Neural cell (in vitro differentiated cells): Measurements from ENCODE around the gene DDC. TPM values are rescaled to one million over a fixed set of nuclear protein-coding genes. Genes with fewer than 3 reads are reported as not detected.
"Not testable (repeated sequence)": the region's sequence is repeated elsewhere in the genome, so short reads cannot be mapped to it uniquely, and the experiment has no call there.

Source experiments
- H2AFZ ChIP-seq: fragments of 200-600, 300-800 bp; sonication (generic), shearing (Covaris generic); 2 replicates; pipeline ENCODE4 v1.6.0; 2014; ENCODE audit warnings: low read depth, mild to moderate bottlenecking, antibody characterized with exemption, low read length, moderate library complexity
- H3F3A ChIP-seq: fragments of 200-600 bp; shearing (Covaris generic); 2 replicates; pipeline ENCODE4 v1.6.1; 2016; ENCODE audit warnings: mild to moderate bottlenecking, moderate library complexity, mixed read lengths, antibody characterized with exemption, low read length; ENCODE audit not compliant: insufficient read depth, poor library complexity, severe bottlenecking
- H3K27ac ChIP-seq: fragments of 200-600, 300-800 bp; sonication (generic), shearing (Covaris generic); 2 replicates; pipeline ENCODE4 v1.5.1; 2014; ENCODE audit warnings: mild to moderate bottlenecking, low read length, moderate library complexity
- H3K27me3 ChIP-seq: fragments of 300-800, 200-600 bp; sonication (generic), shearing (Covaris generic); 2 replicates; pipeline ENCODE4 v1.6.0; 2014; ENCODE audit warnings: mild to moderate bottlenecking, low read depth, low read length, moderate library complexity; ENCODE audit not compliant: insufficient read depth
- H3K36me3 ChIP-seq: fragments of 300-800, 200-600 bp; sonication (generic), shearing (Covaris generic); 2 replicates; pipeline ENCODE4 v1.5.1; 2014; ENCODE audit warnings: mild to moderate bottlenecking, antibody characterized with exemption, low read length, moderate library complexity; ENCODE audit not compliant: insufficient read depth
- H3K4me2 ChIP-seq: fragments of 300-800, 200-600 bp; sonication (generic), shearing (Covaris generic); 2 replicates; pipeline ENCODE4 v1.6.0; 2014; ENCODE audit warnings: mild to moderate bottlenecking, low read length
- H3K4me3 ChIP-seq: fragments of 300-800, 200-600 bp; sonication (generic), shearing (Covaris generic); 2 replicates; pipeline ENCODE4 v1.5.1; 2014; ENCODE audit warnings: mild to moderate bottlenecking, low read length, moderate library complexity
- H3K79me2 ChIP-seq: fragments of 200-600 bp; shearing (Covaris generic); replicated peaks from 2 replicates; pipeline ENCODE4 v1.6.0; 2014; ENCODE audit warnings: mild to moderate bottlenecking, low read length, moderate library complexity; ENCODE audit not compliant: insufficient read depth
- H3K9ac ChIP-seq: fragments of 300-800, 200-600 bp; sonication (generic), shearing (Covaris generic); 2 replicates; pipeline ENCODE4 v1.6.1; 2016; ENCODE audit warnings: mild to moderate bottlenecking, low read length, mixed read lengths
- H3K9me2 ChIP-seq: fragments of 200-600 bp; shearing (Covaris generic); 2 replicates; pipeline ENCODE4 v1.6.1; 2016; ENCODE audit warnings: mild to moderate bottlenecking, low read length, mixed read lengths; ENCODE audit not compliant: insufficient read depth
- H3K9me3 ChIP-seq: fragments of 200-600, 300-800 bp; sonication (generic), shearing (Covaris generic); 2 replicates; pipeline ENCODE4 v1.6.1; 2016; ENCODE audit warnings: mild to moderate bottlenecking, mixed run types, low read length, moderate library complexity, mixed read lengths
- H4K20me1 ChIP-seq: fragments of 200-600 bp; shearing (Covaris generic); 2 replicates; pipeline ENCODE4 v1.6.1; 2016; ENCODE audit warnings: mild to moderate bottlenecking, mixed run types; ENCODE audit not compliant: insufficient read depth
- EP300 ChIP-seq: fragments of 450-650 bp; conservative IDR thresholded peaks from 2 replicates; pipeline ENCODE4 v1.6.1; 2014; ENCODE audit warnings: antibody characterized with exemption, mild to moderate bottlenecking, moderate library complexity; ENCODE audit not compliant: poor library complexity, severe bottlenecking
- EZH2 ChIP-seq: fragments of 200-600, 300-800 bp; shearing (Covaris generic), sonication (generic); IDR thresholded peaks from 2 replicates; pipeline ENCODE4 v1.6.1; 2014; ENCODE audit warnings: antibody characterized with exemption, low read length, borderline replicate concordance, mild to moderate bottlenecking; ENCODE audit not compliant: insufficient read depth, poor library complexity, severe bottlenecking
- MXI1 ChIP-seq: fragments of 450-650 bp; conservative IDR thresholded peaks from 2 replicates; pipeline ENCODE4 v1.6.1; 2014; ENCODE audit warnings: antibody characterized with exemption, mild to moderate bottlenecking; ENCODE audit not compliant: poor library complexity, severe bottlenecking
- POLR2AphosphoS5 ChIP-seq: IDR thresholded peaks from 2 replicates; pipeline ENCODE4 v1.6.1; 2012
- RAD21 ChIP-seq: fragments of 450-650 bp; conservative IDR thresholded peaks from 2 replicates; pipeline ENCODE4 v1.6.1; 2014; ENCODE audit warnings: antibody characterized with exemption, mild to moderate bottlenecking, moderate library complexity
- REST ChIP-seq: IDR thresholded peaks from 2 replicates; pipeline ENCODE4 v1.6.1; 2012; ENCODE audit warnings: borderline replicate concordance
- SMC3 ChIP-seq: fragments of 450-650 bp; conservative IDR thresholded peaks from 2 replicates; pipeline ENCODE4 v1.6.1; 2014; ENCODE audit warnings: antibody characterized with exemption, mild to moderate bottlenecking, moderate library complexity; ENCODE audit not compliant: poor library complexity
- TAF1 ChIP-seq: IDR thresholded peaks from 2 replicates; pipeline ENCODE4 v1.6.1; 2012; ENCODE audit warnings: low read depth
- polyA plus RNA-seq: library from polyadenylated mRNA; depleted of rRNA; stranded (reverse); fragments of >200 nt; gene quantifications from 2 replicates; pipeline ENCODE4 v1.2.3, GENCODE V29; 2014
- TF ChIP-seq, protein P1 (sequence below): fragments of 450-650 bp; IDR thresholded peaks from 2 replicates; pipeline ENCODE4 v1.5.1; 2014; ENCODE audit warnings: antibody characterized with exemption, mild to moderate bottlenecking, moderate library complexity; ENCODE audit not compliant: poor library complexity, severe bottlenecking

DDC gene
- polyA plus RNA-seq, 1 donor from 2014 or later = 42.9 TPM

DNA sequence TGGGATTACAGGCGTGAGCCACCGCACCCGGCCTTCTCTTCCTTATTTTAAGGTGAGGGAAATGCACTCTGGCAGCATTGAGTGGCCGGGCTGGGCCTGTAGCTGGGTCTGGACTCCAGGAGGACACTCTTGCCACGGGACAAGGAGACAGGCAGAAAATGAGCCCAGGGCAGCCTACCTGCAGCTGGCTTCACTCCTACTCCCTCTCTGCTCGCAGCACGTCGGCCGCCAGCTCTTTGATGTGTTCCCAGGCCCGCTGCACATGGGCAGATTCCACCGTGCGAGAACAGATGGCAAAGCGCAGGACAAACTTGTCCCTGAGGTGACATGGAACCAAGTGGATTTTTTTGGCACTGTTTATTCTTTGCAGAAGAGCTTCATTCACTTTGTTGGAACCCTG, 102.2 kb downstream of the DDC start:
- Histone ChIP-seq H3K36me3 (no peaks in the 10 kb centered on the region), H3K79me2 (no peaks in the 10 kb centered on the region), H3K27ac (no peak overlapping the region), H3K27me3 (no peaks in the 10 kb centered on the region), H4K20me1 (no peaks in the 10 kb centered on the region), H3F3A (no peaks in the 10 kb centered on the region), H3K4me2 (no peak overlapping the region), H2AFZ (no peak overlapping the region), H3K4me3 (no peak overlapping the region), H3K9ac (no peak overlapping the region), H3K9me3 (no peaks in the 10 kb centered on the region), H3K9me2 (no peaks in the 10 kb centered on the region)
- TF ChIP-seq EP300 (no peak), POLR2AphosphoS5 (no peak)

GRCh38 chr7:50462361-50462760, 102.8 kb downstream of the DDC start:
- Histone ChIP-seq H3K36me3 (no peaks in the 10 kb centered on the region), H3F3A (no peaks in the 10 kb centered on the region), H3K4me2 (no peak overlapping the region), H3K27me3 (no peaks in the 10 kb centered on the region), H3K9me2 (no peaks in the 10 kb centered on the region), H3K9me3 (no peaks in the 10 kb centered on the region), H2AFZ (no peak overlapping the region), H3K27ac (no peak overlapping the region), H3K4me3 (no peak overlapping the region), H3K9ac (no peak overlapping the region), H3K79me2 (no peaks in the 10 kb centered on the region), H4K20me1 (no peaks in the 10 kb centered on the region)
- TF ChIP-seq, protein P1, sequence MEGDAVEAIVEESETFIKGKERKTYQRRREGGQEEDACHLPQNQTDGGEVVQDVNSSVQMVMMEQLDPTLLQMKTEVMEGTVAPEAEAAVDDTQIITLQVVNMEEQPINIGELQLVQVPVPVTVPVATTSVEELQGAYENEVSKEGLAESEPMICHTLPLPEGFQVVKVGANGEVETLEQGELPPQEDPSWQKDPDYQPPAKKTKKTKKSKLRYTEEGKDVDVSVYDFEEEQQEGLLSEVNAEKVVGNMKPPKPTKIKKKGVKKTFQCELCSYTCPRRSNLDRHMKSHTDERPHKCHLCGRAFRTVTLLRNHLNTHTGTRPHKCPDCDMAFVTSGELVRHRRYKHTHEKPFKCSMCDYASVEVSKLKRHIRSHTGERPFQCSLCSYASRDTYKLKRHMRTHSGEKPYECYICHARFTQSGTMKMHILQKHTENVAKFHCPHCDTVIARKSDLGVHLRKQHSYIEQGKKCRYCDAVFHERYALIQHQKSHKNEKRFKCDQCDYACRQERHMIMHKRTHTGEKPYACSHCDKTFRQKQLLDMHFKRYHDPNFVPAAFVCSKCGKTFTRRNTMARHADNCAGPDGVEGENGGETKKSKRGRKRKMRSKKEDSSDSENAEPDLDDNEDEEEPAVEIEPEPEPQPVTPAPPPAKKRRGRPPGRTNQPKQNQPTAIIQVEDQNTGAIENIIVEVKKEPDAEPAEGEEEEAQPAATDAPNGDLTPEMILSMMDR = no peak

DNA sequence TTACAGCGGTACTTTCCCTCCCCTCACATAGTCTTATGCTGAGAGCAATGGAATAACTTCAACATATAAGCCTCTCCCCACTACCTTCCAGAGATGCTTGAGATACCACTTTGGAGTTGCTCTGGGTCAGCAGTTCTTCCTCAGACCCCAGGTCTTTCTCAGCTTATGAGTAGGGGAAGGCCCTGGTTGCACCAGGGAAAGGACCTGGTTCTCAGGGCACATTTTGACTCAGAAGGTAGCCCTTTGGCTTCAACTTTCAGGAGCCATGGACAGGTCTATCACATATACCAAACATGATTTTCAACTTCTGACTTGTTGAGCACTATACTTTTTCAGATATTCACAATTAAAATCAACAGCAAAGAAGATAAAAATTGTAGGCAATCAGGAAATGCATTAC, 103.5 kb downstream of the DDC start:
- Histone ChIP-seq H3F3A (no peaks in the 10 kb centered on the region), H3K4me2 (no peak overlapping the region), H4K20me1 (no peaks in the 10 kb centered on the region), H3K9me3 (no peaks in the 10 kb centered on the region), H3K4me3 (no peak overlapping the region), H3K79me2 (no peaks in the 10 kb centered on the region), H3K27ac (no peak overlapping the region), H3K36me3 (no peaks in the 10 kb centered on the region), H3K27me3 (no peaks in the 10 kb centered on the region), H2AFZ (no peak overlapping the region), H3K9ac (no peak overlapping the region), H3K9me2 (no peaks in the 10 kb centered on the region)
- TF ChIP-seq EP300 (no peak), TAF1 (no peak), EZH2 (no peak), REST (no peak), POLR2AphosphoS5 (no peak), RAD21 (no peak), MXI1 (no peak), SMC3 (no peak)
- TF ChIP-seq, protein P1 = no peak

GRCh38 chr7:50459183-50459582, 106.0 kb downstream of the DDC start:
- not testable (repeated sequence) for H3K9me3 ChIP-seq, H3K27me3 ChIP-seq, H3K36me3 ChIP-seq, H3K79me2 ChIP-seq, H3K4me3 ChIP-seq, H4K20me1 ChIP-seq, H3F3A ChIP-seq, H2AFZ ChIP-seq, H3K27ac ChIP-seq, H3K9ac ChIP-seq, H3K9me2 ChIP-seq, H3K4me2 ChIP-seq
